PFSK-1 (cell line): ENCODE results near the gene ERG28.

Experiments
- REST ChIP-seq, 2 experiments: IDR thresholded peaks; 2 replicates each; pipeline versions ENCODE4 v1.6.1 to v1.8.0; 2011 to 2012; ENCODE audit warnings: low read depth in 2 of 2, low read length in 2 of 2, control low read depth in 1 of 2, inconsistent platforms in 1 of 2, mild to moderate bottlenecking in 1 of 2, moderate library complexity in 1 of 2; ENCODE audit not compliant: insufficient read depth in 1 of 2
- TAF1 ChIP-seq: IDR thresholded peaks from 2 replicates; pipeline ENCODE4 v1.6.1; 2012; ENCODE audit warnings: low read length, control low read depth, borderline replicate concordance; ENCODE audit not compliant: insufficient read depth

GRCh38 chr14:75648066-75648838, 12.4 kb downstream of the ERG28 start:
- TF ChIP-seq REST (IDR thresholded peaks at IDR 0.05; ENCODE audit: insufficient read depth in 1 of 2, low read depth in 2 of 2, low read length in 2 of 2) (no peak), TAF1 (no peak)
